MM.1S (cell line): ENCODE results near the gene YJEFN3.

Experiments
- EZH2 ChIP-seq: fragments of 300-600 bp; sonication (generic); optimal IDR thresholded peaks from 2 replicates; pipeline ENCODE3; 2017; ENCODE audit warnings: low read depth, mild to moderate bottlenecking, antibody characterized with exemption, low read length, mixed read lengths
- EZH2phosphoT487 ChIP-seq: fragments of 300-600 bp; sonication (generic); IDR thresholded peaks from 2 replicates; pipeline ENCODE4 v1.6.1; 2018; ENCODE audit warnings: antibody characterized with exemption, low read length
- TF ChIP-seq, protein P1 (sequence below): fragments of 300-600 bp; sonication (generic); IDR thresholded peaks from 2 replicates; pipeline ENCODE4 v1.5.1; 2016; ENCODE audit warnings: antibody characterized with exemption, low read length, mixed read lengths

- TF ChIP-seq, protein P1, sequence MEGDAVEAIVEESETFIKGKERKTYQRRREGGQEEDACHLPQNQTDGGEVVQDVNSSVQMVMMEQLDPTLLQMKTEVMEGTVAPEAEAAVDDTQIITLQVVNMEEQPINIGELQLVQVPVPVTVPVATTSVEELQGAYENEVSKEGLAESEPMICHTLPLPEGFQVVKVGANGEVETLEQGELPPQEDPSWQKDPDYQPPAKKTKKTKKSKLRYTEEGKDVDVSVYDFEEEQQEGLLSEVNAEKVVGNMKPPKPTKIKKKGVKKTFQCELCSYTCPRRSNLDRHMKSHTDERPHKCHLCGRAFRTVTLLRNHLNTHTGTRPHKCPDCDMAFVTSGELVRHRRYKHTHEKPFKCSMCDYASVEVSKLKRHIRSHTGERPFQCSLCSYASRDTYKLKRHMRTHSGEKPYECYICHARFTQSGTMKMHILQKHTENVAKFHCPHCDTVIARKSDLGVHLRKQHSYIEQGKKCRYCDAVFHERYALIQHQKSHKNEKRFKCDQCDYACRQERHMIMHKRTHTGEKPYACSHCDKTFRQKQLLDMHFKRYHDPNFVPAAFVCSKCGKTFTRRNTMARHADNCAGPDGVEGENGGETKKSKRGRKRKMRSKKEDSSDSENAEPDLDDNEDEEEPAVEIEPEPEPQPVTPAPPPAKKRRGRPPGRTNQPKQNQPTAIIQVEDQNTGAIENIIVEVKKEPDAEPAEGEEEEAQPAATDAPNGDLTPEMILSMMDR = no peak
- TF ChIP-seq EZH2 (no peak), EZH2phosphoT487 (no peak)
Measured at GRCh38 chr19:19547674-19548336, 19.1 kb downstream of the YJEFN3 start.
